Immature natural killer cell (primary cell): Measurements from ENCODE around the gene MAP4K3. TPM values are rescaled to one million over a fixed set of nuclear protein-coding genes. Genes with fewer than 3 reads are reported as not detected.

Source experiments
- DNase-seq, 3 donors: peaks; one replicate each; pipeline ENCODE4 v3.0.0; 2022; ENCODE audit warnings: mixed read lengths in 1 of 3
- H3K27ac Mint-ChIP-seq, 6 donors: one replicate each; pipeline ENCODE4 v1.8.0; 2020; ENCODE audit warnings: mixed read lengths in 6 of 6, mild to moderate bottlenecking in 5 of 6, inconsistent platforms in 4 of 6, moderate library complexity in 3 of 6
- H3K27me3 Mint-ChIP-seq, 3 donors: one replicate each; pipeline ENCODE4 v1.8.0; 2020 to 2021; ENCODE audit warnings: low read depth in 3 of 3, mild to moderate bottlenecking in 3 of 3, mixed read lengths in 3 of 3, moderate library complexity in 3 of 3, inconsistent platforms in 1 of 3
- H3K36me3 Mint-ChIP-seq, 3 donors: one replicate each; pipeline ENCODE4 v1.8.0; 2020; ENCODE audit warnings: mixed read lengths in 3 of 3, inconsistent platforms in 2 of 3, mild to moderate bottlenecking in 2 of 3
- H3K4me1 Mint-ChIP-seq, 2 donors: one replicate each; pipeline ENCODE4 v1.8.0; 2020; ENCODE audit warnings: inconsistent platforms in 2 of 2, mild to moderate bottlenecking in 2 of 2, mixed read lengths in 2 of 2, moderate library complexity in 1 of 2
- H3K4me3 Mint-ChIP-seq, 5 donors: one replicate each; pipeline ENCODE4 v1.8.0; 2020; ENCODE audit warnings: mild to moderate bottlenecking in 5 of 5, mixed read lengths in 5 of 5, inconsistent platforms in 3 of 5, moderate library complexity in 3 of 5
- H3K9me3 Mint-ChIP-seq, 6 donors: one replicate each; pipeline ENCODE4 v1.8.0; 2020; ENCODE audit warnings: mild to moderate bottlenecking in 6 of 6, mixed read lengths in 6 of 6, inconsistent platforms in 4 of 6, moderate library complexity in 3 of 6
- polyA plus RNA-seq, 3 donors: library from polyadenylated mRNA; unstranded; fragments of 300-500 nt; fragmentation: Illumina TruSeq; gene quantifications; one replicate each; pipeline ENCODE4 v1.2.3, GENCODE V29; 2021

MAP4K3 gene
- polyA plus RNA-seq, 3 donors from 2014 or later = 1.5 to 3.9 (median 2.8) TPM

DNA sequence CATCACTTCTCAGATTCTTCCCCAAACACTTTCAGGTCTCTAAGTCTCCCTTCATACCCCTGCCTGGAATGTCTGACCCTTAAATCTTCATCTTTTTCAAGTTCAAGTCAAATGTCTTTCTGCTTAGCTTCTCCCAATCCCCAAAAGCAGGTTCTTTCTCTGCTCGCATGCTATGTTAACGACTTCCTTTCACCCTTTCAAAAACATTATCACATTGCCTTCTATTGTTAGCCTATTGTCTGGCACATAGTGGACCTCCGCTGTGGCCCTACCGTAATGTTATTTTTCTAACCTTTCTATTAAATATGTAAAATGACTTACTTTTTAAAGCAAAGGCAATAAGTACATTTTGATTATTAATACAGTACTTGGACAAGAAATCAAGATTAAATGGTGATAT, 195.5 kb downstream of the MAP4K3 start:
- Mint-ChIP-seq H3K36me3 (peaks cover 0 to 3% (median 2%) of the 10 kb centered on the region in 3 donors), H3K27ac (no peak overlapping the region), H3K27me3 (peaks cover 3 to 7% (median 3%) of the 10 kb centered on the region in 3 donors), H3K4me3 (no peak overlapping the region), H3K9me3 (no peaks in the 10 kb centered on the region), H3K4me1 (peaks cover 12% of the 10 kb centered on the region in 2 donors)
- no peak for DNase-seq

DNA sequence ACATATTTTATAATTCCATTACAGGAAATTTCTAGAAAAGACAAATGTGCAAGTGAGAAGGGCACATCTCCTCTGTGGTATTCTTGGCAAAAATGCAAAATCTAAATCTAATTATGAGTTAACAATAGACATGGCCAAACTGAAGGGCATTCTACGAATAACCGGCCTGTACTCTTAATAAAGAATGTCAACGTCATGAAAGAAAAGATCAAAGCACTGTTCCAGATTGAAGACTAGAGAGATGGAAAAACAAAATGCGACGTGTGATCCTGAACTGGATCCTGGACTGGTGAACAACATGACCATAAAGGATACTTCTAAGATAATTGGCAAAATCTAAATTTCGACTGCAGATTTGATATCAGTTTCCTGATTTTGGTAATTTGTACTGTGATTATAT, 196.3 kb downstream of the MAP4K3 start:
- H3K27me3 Mint-ChIP-seq = peaks cover 0 to 7% (median 7%) of the 10 kb centered on the region in 3 donors
- peaks cover 0 to 3% (median 2%) of the 10 kb centered on the region in 3 donors for H3K36me3 Mint-ChIP-seq
- H3K4me3 Mint-ChIP-seq = no peak overlapping the region
- DNase-seq = no peak
- H3K4me1 Mint-ChIP-seq = peaks cover 12% of the 10 kb centered on the region in 2 donors
- no peak overlapping the region for H3K27ac Mint-ChIP-seq
- H3K9me3 Mint-ChIP-seq = no peaks in the 10 kb centered on the region

DNA sequence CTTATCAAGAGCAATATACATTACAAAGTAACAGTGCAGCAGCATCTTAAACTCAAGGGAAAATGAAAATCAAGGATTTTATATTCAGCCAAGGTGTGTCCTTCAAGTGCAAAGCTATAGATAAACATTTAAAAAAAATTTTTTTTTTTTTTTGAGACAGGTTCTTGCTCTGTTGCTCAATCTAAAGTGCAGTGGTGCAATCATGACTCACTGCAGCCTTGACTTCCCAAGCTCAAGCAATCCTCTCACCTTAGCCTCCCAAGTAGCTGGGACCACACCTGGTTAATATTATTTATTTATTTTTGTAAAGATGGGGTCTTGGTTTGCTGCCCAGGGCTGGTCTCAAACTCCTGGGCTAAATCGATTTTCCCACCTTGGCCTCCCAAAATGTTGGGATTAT, 202.3 kb downstream of the MAP4K3 start:
- Mint-ChIP-seq H3K4me1 (peaks cover 0 to 2% of the 10 kb centered on the region in 2 donors), H3K9me3 (peaks cover 0 to 4% (median 2%) of the 10 kb centered on the region in 6 donors)
- no peak for DNase-seq

DNA sequence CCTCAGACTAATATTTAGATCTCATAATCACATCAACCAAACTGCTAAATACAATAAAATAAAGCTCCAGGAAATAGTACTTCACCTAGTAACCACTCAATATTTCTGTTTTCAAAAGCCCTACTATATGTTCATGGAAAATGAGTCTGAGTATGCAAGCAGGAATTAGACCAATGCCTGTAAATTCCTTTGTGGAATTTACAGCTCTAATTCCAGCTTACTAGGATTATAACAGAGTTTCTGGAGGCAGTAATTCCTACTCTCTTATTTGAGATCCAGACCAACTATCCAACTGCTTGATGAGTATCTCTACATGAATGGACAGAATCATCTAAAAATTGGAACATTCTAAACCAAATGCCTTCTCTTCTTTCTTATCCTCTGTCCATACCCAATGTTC, 204.9 kb downstream of the MAP4K3 start:
- Mint-ChIP-seq H3K27me3 (peaks cover 0 to 6% (median 2%) of the 10 kb centered on the region in 3 donors), H3K27ac (no peak overlapping the region), H3K4me3 (no peak overlapping the region), H3K4me1 (peaks cover 16 to 24% of the 10 kb centered on the region in 2 donors), H3K36me3 (peaks cover 3 to 7% (median 6%) of the 10 kb centered on the region in 3 donors), H3K9me3 (peaks cover 0 to 4% (median 2%) of the 10 kb centered on the region in 6 donors)
- no peak for DNase-seq

More for the DNA sequence above, 202.3 kb downstream of the MAP4K3 start:
- Mint-ChIP-seq H3K4me3 (no peak overlapping the region), H3K27me3 (peaks cover 0 to 6% (median 2%) of the 10 kb centered on the region in 3 donors), H3K27ac (no peak overlapping the region), H3K36me3 (peaks cover 3 to 7% (median 6%) of the 10 kb centered on the region in 3 donors)

DNA sequence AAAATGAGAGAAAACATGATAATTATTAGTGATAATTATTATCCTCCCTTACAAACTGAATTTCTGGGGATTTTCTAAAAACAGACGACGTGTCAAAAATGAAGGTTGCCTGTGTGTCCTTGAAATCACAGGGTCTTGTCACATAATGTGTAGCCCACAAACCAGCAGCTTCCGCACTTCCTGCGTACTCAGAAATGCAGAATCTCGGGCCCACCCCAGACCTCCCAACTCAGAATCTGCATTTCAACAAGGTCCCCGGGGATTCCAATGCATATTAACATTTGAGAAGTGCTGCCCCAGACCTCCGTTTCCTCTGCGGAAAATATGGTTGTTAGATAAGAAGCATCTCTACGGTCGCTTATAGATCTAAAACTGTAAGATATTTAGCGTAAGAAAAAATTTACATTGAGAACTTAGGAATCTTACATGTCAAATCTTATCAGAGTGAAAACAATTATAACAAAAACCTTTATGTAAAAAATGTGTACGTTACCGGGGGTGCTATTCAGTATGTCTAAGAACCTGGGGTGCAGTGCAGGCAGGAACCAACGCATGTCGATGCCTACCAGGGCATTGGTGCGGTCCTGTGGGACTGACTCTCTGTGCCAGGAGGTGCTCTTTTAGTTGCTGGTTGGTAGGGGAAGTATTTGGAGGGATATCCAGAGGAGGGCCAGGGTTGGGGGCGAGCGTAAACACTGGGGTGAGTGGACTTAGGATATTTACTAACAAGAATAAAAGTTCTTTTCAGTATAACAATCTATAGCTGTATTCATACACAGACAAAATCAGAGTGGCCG, 208.5 kb downstream of the MAP4K3 start:
- Mint-ChIP-seq H3K27ac (peak overlapping the region in 5 of 6 donors; percentile 27 to 77 (median 70)), H3K9me3 (no peaks in the 10 kb centered on the region), H3K4me1 (peaks cover 16 to 25% of the 10 kb centered on the region in 2 donors), H3K27me3 (peaks cover 0 to 2% (median 1%) of the 10 kb centered on the region in 3 donors), H3K4me3 (peak overlapping the region; percentile 63 to 88 (median 81)), H3K36me3 (no peaks in the 10 kb centered on the region)
- DNase-seq = no peak

DNA sequence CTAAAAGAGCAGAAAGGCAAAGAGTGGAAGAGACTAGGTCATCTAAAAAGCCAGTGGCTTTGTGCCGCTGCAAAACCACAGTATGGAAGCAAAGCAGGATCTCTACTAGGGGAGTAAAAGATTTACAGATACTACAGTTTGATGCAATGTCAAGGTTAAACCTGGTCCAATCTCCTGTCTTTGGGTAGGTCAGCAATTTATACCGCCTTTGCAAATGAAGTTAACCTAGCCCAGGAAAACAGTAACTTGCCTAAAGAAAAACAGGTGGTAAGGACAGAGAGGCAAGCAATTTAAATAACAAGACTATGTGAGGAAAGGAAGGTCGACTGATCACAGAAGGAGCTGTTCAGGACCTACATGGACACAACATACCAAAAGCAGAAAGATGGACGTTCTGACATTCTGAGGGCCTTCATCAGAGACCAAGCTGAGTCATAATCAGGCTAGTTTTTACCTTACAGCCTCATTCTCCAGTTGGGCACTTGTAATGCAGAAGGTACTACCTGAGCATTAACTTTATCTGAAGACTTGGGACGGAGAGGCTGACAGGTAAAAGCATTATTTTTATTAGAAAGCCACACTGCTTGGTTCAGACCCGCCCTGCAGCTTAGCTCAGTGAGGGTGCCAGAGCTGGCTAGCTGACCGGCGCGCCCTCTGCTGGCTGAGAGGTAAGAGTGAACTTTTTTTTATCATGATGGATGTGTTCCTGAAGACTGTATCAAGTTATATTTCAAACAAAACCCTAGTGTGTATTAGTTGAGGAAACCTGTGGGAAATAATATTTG, 209.3 kb downstream of the MAP4K3 start:
- H3K27me3 Mint-ChIP-seq = peaks cover 0 to 2% (median 0%) of the 10 kb centered on the region in 3 donors
- H3K4me3 Mint-ChIP-seq = peak overlapping the region; percentile 63 to 88 (median 81)
- H3K27ac Mint-ChIP-seq = peak overlapping the region; percentile 26 to 70 (median 54)
- H3K4me1 Mint-ChIP-seq = peaks cover 16 to 25% of the 10 kb centered on the region in 2 donors
- DNase-seq = peak; percentile 64 to 76 (median 73)
- no peaks in the 10 kb centered on the region for H3K36me3 Mint-ChIP-seq
- H3K9me3 Mint-ChIP-seq = no peaks in the 10 kb centered on the region

DNA sequence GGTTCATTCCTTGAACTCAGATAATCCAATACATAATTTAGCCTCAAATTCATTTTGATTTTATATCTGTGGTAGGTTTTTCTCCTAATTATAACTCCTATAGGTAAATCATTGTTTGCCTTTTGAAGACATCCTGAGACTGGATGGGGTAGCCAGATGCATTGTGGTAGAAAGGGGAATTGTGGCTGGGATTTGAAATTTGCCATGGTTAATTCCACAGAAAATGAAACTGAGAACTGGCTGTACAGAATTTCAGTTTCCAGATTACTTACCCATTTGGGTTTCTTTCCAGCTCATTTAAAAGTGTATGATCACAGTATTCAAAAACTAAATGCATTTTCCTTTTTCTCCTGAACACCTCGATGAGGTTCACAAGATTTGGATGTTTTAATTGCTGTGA, 211.5 kb downstream of the MAP4K3 start:
- Mint-ChIP-seq H3K4me1 (peaks cover 16 to 25% of the 10 kb centered on the region in 2 donors), H3K27ac (no peak overlapping the region), H3K27me3 (peaks cover 0 to 2% (median 0%) of the 10 kb centered on the region in 3 donors), H3K4me3 (no peak overlapping the region), H3K36me3 (no peaks in the 10 kb centered on the region), H3K9me3 (no peaks in the 10 kb centered on the region)
- no peak for DNase-seq

DNA sequence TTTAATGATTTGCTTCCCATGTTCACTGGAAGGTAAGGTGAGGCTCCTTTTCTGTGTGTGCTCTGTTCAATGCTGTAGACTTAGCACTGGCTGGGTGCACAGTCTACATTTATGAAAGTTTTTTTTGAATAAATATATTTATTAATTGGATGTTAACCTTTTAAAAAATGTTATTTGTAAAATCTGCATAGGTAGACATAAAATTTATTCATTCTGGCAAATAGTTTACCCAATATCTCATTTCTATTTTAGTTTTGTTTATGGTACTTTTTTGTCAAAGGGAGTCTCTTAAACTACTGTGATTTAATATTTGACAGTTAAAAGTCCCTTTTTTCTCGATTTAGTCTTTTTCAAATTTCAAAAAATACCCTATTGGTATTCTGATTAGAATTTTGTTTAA, 213.2 kb downstream of the MAP4K3 start:
- no peak overlapping the region for H3K4me3 Mint-ChIP-seq
- H3K36me3 Mint-ChIP-seq = no peaks in the 10 kb centered on the region
- H3K4me1 Mint-ChIP-seq = peaks cover 14 to 20% of the 10 kb centered on the region in 2 donors
- peaks cover 0 to 2% (median 0%) of the 10 kb centered on the region in 3 donors for H3K27me3 Mint-ChIP-seq
- DNase-seq = no peak
- H3K27ac Mint-ChIP-seq = no peak overlapping the region
- no peaks in the 10 kb centered on the region for H3K9me3 Mint-ChIP-seq

DNA sequence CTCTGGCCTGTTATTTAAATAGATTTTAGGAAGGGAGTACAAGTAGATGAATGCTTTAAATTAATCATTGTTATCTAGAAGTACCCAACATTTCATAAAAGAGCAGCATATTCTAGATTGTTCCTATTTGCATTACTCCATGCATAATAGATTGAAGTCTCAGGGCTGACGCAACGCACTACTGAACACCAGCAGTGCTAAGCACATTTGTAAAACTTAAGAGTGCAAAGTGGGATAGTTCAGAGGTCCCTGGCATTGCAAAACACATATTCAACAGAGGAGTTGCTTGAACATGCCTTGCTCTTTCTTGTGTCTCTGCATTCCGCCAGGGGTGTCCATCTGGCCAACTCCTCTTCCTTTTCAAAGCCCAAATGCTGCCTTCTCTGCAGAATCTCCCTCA, 215.6 kb downstream of the MAP4K3 start:
- Mint-ChIP-seq H3K36me3 (no peaks in the 10 kb centered on the region), H3K4me3 (no peak overlapping the region), H3K27ac (no peak overlapping the region), H3K9me3 (no peaks in the 10 kb centered on the region), H3K27me3 (peaks cover 0 to 2% (median 0%) of the 10 kb centered on the region in 3 donors), H3K4me1 (peaks cover 20 to 26% of the 10 kb centered on the region in 2 donors)
- no peak for DNase-seq

DNA sequence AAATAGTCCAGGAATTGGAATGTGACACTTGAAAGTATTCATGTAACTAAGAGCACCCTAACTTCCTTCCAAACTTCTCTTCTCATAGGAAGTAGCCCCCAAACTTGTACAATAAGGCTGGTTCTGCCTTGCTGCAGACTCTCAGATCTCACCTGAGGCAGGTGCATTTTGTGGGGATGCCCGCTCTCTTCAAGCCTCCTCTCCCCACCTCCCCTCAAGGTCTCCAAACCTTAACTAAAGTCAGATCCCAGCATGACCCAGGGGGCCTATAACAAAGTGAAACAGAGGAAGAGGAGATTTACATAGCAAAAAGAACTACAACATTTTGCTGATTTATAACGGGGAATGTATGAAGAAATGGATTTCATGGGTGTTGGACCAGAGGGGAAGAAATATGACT, 216.9 kb downstream of the MAP4K3 start:
- Mint-ChIP-seq H3K9me3 (no peaks in the 10 kb centered on the region), H3K36me3 (no peaks in the 10 kb centered on the region), H3K27ac (peak overlapping the region in 2 of 6 donors; percentile 32 to 33), H3K27me3 (peaks cover 0 to 2% (median 0%) of the 10 kb centered on the region in 3 donors), H3K4me1 (peaks cover 31 to 39% of the 10 kb centered on the region in 2 donors), H3K4me3 (no peak overlapping the region)
- DNase-seq = no peak

DNA sequence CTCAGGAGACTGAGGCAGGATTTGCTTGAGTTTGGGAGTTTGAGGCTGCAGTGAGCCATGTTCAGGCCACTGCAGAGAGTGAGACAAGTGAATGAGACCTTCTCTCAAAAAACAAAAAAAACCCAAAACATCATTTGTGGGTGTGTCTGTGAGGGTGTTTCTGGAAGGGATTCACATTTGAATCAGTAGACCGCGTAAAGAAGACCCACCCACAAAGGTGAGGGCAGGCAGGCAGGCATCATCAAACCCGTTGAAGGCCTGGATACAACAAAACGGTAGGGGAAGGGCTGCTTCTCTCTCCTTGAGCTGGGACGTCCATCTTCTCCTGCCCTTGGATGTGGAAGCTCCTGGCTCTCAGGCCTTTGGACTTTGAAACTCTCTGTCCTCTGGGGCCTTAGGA, 218.7 kb downstream of the MAP4K3 start:
- H3K36me3 Mint-ChIP-seq = no peaks in the 10 kb centered on the region
- H3K4me1 Mint-ChIP-seq = peaks cover 33 to 44% of the 10 kb centered on the region in 2 donors
- H3K27ac Mint-ChIP-seq = peak overlapping the region in 4 of 6 donors; percentile 46 to 74 (median 64)
- peak overlapping the region in 3 of 5 donors; percentile 5 to 23 (median 8) for H3K4me3 Mint-ChIP-seq
- no peaks in the 10 kb centered on the region for H3K27me3 Mint-ChIP-seq
- DNase-seq = no peak
- no peaks in the 10 kb centered on the region for H3K9me3 Mint-ChIP-seq

DNA sequence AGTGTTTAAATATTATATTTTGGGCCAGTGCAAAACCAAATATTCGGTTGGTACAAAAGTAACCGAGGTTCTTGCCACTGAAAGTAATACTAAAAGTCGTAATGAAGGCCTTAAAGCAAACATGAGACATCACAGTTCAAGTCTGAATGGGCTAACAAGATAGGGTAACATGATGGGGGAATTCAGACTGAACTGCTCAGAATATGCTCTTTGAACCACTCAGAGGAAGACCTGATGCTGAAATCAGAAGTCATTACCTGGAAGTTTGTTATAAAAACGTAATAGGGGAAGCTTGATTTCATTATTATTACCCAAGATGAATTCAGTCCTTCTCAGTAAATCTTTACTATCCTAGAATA, 219.9 kb downstream of the MAP4K3 start:
- peak overlapping the region; percentile 52 to 78 (median 75) for H3K4me3 Mint-ChIP-seq
- H3K9me3 Mint-ChIP-seq = no peaks in the 10 kb centered on the region
- H3K4me1 Mint-ChIP-seq = peaks cover 33 to 44% of the 10 kb centered on the region in 2 donors
- DNase-seq = no peak
- no peaks in the 10 kb centered on the region for H3K27me3 Mint-ChIP-seq
- no peaks in the 10 kb centered on the region for H3K36me3 Mint-ChIP-seq
- peak overlapping the region; percentile 65 to 82 (median 70) for H3K27ac Mint-ChIP-seq

DNA sequence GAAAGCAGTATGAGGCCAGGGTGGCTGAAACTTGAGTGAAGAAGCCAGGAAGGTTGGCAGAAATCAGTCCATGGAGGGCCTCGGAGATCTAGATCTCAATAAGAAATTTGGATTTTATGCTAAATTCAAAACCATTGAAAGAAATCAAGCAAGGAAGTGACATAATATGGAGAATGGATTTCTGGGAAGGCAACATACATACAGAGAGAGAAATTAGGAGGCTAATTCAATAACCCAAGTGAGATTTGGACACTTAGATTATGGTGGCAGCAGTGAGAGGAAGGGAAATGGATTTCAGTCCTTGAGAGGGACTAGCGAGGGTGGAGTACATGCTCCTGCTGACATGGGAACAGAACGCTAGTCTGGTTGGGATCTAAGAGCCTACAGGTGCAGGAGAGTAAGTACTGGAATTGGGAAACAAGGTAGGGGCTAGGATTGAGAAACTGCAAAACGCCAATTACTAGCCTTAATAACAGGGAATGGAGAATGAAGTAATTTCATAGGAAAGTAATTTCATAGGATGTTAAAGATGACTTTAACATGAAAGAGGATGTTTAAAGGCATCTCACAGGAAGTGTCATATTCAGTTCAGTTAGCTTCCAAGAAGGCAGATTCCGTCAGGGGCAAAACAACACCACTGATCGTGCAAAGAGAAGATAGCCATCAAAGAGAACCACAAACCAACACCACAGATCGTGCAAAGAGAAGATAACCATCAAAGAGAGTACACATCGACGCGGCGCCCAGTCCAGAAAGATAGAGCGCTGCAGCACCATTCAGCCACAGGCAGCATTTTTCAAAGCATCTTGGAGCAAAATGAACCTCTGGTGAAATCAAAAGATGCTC, 220.5 kb downstream of the MAP4K3 start:
- Mint-ChIP-seq H3K4me1 (peaks cover 33 to 44% of the 10 kb centered on the region in 2 donors), H3K27me3 (no peaks in the 10 kb centered on the region), H3K4me3 (peak overlapping the region; percentile 52 to 78 (median 75))

More for the DNA sequence above, 220.5 kb downstream of the MAP4K3 start:
- Mint-ChIP-seq H3K9me3 (no peaks in the 10 kb centered on the region), H3K27ac (peak overlapping the region; percentile 65 to 82 (median 70)), H3K36me3 (no peaks in the 10 kb centered on the region)
- peak; percentile 72 to 80 (median 76) for DNase-seq
